GM19240 (cell line): ENCODE measurements around the gene ALK.
A peak's percentile ranks its signal among the peaks of the same experiment; 100 is the strongest.
"Not testable (repeated sequence)": the region's sequence is repeated elsewhere in the genome, so short reads cannot be mapped to it uniquely, and the experiment has no call there.

Source experiments
- DNase-seq: peaks from one replicate; pipeline ENCODE4 v3.0.0; 2011; ENCODE audit warnings: low spot score; ENCODE audit not compliant: insufficient read length

ALK gene

GRCh38 chr2:29841386-29842004 lies 79.9 kb downstream of the ALK start:
- peak; percentile 41 for DNase-seq

DNA sequence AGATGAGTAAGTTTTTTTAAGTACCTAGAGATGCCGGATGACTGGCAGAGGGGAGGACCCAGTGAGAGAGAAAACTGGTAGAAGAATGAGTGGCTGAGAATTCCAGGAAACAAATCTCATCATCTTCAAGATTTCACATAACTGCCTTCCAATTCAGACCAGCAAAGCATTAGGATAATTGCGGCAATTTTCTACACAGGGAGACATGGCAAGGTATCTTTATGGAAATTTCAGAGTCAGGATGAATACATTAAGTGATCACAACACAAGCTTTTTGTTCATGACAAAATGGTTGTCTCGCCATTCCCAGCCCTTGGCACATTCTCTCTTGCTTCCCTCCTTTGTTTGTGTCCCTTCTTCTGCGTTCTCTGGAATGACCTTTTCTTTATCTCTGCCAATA lies 82.1 kb downstream of the ALK start:
- no peak for DNase-seq

DNA sequence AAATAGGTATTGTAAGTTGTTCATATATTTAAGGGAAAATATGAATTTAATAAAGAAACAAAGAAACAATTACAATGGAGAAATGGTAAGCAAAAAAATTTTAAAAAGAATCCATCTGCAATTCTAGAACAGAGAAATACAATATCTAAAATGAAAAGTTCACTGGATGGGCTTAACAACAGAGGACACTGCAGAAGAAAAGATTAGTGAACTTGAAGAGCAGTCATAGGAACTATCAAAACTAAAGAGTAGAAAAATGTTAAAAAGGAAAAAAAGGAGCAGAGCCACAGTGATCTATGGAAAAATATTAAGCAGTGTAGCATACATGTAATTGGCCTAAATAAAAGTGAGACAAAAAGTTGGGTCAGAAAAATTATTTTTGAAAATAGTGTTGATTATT lies 83.5 kb downstream of the ALK start:
- no peak for DNase-seq

DNA sequence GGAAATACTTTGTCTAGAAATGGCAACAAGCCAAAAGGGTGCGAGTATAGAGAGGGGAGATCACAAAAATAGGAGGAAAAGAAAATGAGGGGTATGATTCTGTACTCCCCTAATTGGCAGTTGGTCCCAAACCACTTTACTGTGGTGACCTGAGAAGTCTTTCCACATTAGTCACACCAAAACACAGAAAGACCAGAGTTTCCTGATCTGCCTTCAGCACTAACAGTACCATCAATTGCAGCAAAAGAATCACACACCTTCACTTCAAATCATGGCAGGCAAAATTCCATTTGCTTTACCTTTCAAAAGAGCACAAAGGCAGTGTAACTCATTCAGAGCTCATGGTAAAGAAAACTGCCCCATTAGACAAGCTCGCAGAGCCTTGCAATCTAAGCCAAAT lies 86.8 kb downstream of the ALK start:
- DNase-seq = no peak

- DNase-seq = no peak
Measured at GRCh38 chr2:29834036-29834540, 87.3 kb downstream of the ALK start.

- DNase-seq = no peak
Measured at GRCh38 chr2:29831560-29831959, 89.8 kb downstream of the ALK start.

- no peak for DNase-seq
Measured at GRCh38 chr2:29829841-29830240, 91.5 kb downstream of the ALK start.

DNA sequence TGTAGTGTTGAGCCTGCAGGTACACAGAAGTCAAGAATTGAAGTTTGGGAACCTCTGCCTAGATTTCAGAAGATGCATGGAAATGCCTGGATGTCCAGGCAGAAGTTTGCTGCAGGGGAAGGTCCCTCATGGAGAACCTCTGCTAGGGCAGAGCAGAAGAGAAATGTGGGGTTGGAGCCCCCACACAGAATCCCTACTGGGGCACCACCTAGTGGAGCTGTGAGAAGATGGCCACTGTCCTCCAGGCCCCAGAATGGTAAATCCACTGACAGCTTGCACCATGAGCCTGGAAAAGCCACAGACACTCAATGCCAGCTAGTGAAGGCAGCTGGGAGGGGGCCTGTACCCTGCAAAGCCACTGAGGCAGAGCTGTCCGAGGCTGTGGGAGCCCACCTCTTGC lies 97.2 kb downstream of the ALK start:
- not testable (repeated sequence) for DNase-seq

DNA sequence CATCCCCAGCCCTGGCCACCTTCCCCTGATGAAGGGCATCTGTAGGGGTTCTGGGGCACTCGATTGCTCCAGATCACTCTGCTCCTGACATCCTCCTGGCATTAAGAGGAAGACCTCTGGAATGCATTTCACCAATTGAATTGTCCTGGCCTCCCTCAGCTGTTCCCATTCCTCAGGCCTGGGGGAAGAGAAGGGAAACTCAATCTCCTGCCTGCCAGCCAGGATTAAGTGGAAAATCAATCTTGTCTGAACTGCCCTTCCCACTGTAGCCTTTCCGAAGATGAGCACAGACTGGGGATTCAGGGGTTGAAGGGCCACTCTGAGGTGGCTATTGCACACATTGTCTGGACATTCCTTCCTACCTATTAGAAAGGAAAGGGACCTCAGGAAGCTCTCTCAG lies 99.8 kb downstream of the ALK start:
- no peak for DNase-seq

- DNase-seq = no peak
Measured at GRCh38 chr2:29819570-29819969, 101.8 kb downstream of the ALK start.

DNA sequence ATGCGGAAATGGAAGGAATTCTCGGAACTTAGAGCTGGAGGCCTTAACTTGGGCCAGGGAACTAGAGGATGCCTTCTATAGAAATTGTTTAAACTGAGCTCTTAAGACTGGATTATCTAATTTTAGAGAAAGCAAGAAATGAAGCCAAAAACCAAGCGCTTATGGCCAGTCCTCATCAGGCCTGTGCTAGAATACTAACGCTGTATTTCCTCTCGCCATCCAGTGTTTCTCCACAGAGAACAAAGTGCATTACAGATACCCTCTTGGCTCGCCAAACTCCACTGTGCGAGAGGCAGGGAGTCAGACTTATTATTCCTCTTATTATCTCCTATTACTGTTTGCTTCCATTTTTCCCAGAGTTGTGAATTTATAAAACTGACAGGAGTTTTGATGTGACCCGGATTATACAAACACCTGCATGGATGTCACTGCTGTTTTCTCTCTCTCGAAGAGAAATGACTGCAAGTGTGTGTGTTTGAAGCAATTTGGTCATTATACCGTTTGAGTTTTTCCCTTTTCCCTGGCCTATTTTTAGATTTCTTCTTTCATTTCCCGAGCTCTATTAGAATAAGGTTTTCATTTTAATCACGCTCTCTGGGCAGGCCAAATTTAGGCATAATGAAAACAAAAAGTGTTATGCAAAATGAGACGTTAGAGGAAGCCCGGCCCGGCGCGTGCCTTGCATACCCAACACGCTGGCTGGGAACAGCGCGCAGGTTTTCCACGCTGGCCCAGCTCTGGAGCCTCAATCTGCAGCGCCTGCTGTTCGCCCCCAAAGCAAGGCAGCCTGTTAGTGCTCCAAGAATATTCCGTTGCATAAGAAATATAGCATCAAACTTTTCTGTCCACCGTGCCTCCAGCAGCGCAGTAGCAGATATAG lies 103.3 kb downstream of the ALK start:
- DNase-seq = no peak

DNA sequence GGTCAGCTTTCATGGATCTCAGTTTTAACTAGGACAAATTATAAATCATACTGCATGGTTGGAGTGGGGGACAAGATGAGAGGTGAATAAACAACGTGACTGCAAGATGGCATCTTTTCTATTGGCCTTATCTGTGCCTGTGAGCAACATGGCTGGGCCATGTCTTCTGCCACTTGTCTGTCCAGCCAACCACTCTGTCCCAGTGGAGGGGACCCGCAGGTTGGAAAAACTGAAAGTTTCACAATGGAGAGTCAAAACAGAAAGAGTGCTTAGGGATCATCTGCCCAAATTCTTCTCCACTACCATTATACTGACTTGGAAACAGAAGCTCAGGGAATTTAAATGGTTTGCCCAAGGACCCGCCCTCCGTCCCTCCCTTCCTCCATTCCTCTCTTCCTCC lies 104.1 kb downstream of the ALK start:
- DNase-seq = no peak

GRCh38 chr2:29816651-29817050 lies 104.7 kb downstream of the ALK start:
- DNase-seq = no peak

DNA sequence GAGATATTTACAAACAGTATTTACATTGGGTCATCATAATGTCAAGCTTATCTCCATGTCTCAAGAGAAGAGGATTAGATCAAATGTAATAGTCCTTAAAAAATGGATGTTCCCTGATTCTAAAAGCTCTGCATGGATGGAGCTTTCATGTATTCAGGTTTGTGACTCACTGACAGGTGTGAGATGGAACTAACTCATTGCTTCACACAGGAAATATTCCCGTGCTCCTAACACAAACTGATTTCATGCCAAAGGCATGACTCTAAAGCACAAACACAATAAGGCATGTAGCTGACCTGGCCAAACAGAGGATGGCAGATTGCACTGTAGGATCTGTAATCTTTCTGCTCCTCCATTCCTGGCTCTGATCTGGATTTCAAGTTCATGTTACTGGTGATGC lies 110.0 kb downstream of the ALK start:
- DNase-seq = no peak

- DNase-seq = no peak
Measured at GRCh38 chr2:29810956-29811355, 110.4 kb downstream of the ALK start.

GRCh38 chr2:29808321-29808720 lies 113.1 kb downstream of the ALK start:
- DNase-seq = no peak

GRCh38 chr2:29807082-29807481 lies 114.3 kb downstream of the ALK start:
- no peak for DNase-seq

DNA sequence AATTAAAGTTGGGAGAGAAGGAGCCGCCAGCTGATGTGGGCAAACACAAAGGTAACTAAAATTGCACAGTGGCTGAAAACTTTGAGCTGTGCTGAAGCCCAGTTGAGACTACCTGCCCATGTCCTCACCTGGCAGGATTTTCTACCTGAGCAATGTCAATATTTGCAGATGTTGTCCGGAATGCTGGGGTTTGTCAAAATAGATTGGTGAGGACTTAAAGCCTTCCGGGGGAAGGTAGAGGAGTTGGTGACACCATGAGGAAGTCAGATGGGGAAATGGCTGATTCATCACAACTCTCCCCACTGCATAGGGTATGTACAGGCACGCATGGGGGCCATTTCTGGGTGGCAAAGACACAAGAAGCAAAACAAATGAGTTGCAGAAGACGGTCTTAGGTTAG lies 114.9 kb downstream of the ALK start:
- DNase-seq = no peak

GRCh38 chr2:29804671-29805070 lies 116.7 kb downstream of the ALK start:
- DNase-seq = no peak

GRCh38 chr2:29803537-29803936 lies 117.8 kb downstream of the ALK start:
- DNase-seq = no peak

DNA sequence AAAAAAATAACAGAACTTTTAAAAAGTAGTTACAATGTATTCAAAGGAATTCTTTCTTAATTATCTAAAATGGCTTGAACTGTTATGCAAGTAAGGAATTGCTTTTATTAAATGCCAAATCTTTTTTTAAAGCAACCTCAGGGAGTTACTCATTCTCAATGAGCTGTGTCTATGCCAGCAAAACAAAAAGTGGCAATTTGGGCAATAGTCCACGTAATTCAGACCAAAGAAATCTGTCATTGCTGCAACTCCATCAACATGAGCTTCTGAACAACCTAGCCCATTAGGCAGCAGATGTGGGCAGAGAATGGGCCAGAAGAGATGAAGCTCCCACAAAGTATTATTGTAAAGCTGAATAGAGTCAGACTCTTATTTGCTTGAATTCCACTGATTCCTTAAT lies 118.4 kb downstream of the ALK start:
- no peak for DNase-seq

- no peak for DNase-seq
Measured at GRCh38 chr2:29799628-29800027, 121.8 kb downstream of the ALK start.

DNA sequence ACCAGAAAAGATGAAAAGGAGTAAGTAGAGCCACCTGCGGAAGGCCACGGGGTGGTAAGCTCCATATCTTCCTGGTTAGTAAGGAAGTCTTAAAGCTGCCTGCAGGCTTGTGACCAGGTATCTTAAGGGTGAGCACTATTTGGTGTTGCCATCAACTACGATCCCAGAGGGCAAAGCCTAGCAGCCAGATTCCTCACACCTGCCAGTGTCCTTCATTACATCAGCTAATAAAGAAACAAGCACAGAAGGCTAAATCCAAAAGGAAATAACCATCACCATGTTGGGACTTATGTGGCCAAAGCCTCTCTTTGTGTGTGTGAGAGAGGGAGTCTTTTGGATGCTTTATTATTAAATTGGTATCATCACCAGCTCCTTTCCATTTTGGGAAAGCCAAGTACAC lies 123.5 kb downstream of the ALK start:
- DNase-seq = no peak
